ENCODE data around the gene TAS2R60. TPM values are rescaled to one million over a fixed set of nuclear protein-coding genes. Genes with fewer than 3 reads are reported as not detected.

Gene TAS2R60
- total RNA-seq, 2 experiments from 2014 or later, result not detected

DNA sequence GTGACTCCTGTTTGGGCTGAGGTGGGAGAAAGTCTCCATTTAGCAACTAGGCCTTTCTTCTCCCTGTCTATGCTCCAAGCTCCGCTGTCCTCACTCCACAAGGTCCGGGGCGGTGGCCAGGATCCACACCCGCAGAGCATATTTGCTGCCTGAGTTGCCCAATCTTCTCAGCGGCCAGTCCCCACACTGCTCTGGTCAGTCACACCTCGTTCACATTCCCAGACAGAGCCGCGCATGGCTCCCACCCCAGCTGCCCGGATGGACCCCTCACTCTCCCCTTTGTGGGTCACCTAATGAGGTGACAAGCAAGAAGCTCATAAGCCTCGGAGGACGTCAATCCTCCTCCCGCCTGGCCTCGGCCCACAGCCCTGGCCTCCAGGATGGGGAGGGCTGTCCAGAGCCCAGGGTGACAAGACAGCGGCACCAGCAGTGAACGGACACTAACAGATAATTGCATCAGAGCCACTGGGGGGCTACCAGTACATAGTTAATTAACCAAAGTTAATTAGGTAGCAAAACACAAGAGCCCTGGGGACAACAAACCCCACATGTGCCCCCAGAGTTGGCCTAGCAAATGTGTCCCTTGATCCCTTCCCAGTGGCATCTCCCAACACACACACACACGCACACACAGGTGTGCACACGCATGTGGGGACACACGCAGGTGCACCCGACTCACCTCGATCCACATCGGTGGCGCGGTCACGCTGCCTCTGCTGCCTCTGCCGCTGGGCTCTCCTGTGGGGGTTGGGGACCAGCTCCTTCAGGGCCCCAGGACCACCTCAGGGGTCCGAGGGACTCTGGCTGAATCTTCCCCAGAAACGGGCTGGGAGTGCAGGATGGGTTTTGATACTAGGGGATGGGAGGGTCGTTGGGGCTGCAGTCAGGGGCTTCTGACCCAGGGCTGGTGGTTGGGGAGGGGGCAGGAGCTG is 46.4 kb upstream of the TAS2R60 start:
- intact Hi-C loops (cut with micrococcal nuclease; ENCODE audit: unreplicated experiment), result no loop called here
- DNase-seq (ENCODE audit: low spot score), result no peak
- H3K9me2 ChIP-seq (ENCODE audit: insufficient read depth, low read length), result no peaks in the 10 kb centered on the region
- POLR2A ChIA-PET, result no interaction called here
- no peaks in the 10 kb centered on the region for H3K4me1 ChIP-seq (ENCODE audit: insufficient read depth, low read length, poor library complexity, severe bottlenecking)
- no peaks in the 10 kb centered on the region for H3K79me2 ChIP-seq (ENCODE audit: insufficient read depth, low read depth, low read length)
- H3K4me2 ChIP-seq (ENCODE audit: low read length), result no peak overlapping the region
- H2AFZ ChIP-seq (ENCODE audit: low read length), result no peak overlapping the region
- no TSS peak for BruUV-seq (replicated peaks)
- TF ChIP-seq, protein P1, sequence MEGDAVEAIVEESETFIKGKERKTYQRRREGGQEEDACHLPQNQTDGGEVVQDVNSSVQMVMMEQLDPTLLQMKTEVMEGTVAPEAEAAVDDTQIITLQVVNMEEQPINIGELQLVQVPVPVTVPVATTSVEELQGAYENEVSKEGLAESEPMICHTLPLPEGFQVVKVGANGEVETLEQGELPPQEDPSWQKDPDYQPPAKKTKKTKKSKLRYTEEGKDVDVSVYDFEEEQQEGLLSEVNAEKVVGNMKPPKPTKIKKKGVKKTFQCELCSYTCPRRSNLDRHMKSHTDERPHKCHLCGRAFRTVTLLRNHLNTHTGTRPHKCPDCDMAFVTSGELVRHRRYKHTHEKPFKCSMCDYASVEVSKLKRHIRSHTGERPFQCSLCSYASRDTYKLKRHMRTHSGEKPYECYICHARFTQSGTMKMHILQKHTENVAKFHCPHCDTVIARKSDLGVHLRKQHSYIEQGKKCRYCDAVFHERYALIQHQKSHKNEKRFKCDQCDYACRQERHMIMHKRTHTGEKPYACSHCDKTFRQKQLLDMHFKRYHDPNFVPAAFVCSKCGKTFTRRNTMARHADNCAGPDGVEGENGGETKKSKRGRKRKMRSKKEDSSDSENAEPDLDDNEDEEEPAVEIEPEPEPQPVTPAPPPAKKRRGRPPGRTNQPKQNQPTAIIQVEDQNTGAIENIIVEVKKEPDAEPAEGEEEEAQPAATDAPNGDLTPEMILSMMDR (conservative IDR thresholded peaks at IDR 0.05; ENCODE audit: low read length), result no peak
- CTCF ChIA-PET (ENCODE audit: unreplicated experiment), result no interaction called here
- H3K9me3 ChIP-seq (ENCODE audit: low read length), result no peaks in the 10 kb centered on the region
- H4K20me1 ChIP-seq (ENCODE audit: insufficient read depth, low read length), result no peaks in the 10 kb centered on the region; the same call in 1 of the 2 replicates
- H3K4me3 ChIP-seq (ENCODE audit: low read depth, low read length, poor library complexity, severe bottlenecking), result no peak overlapping the region
- no peak overlapping the region for H3K27ac ChIP-seq (ENCODE audit: low read depth, low read length, poor library complexity, severe bottlenecking)
- no peaks in the 10 kb centered on the region for H3K36me3 ChIP-seq (ENCODE audit: insufficient read depth, low read length)

DNA sequence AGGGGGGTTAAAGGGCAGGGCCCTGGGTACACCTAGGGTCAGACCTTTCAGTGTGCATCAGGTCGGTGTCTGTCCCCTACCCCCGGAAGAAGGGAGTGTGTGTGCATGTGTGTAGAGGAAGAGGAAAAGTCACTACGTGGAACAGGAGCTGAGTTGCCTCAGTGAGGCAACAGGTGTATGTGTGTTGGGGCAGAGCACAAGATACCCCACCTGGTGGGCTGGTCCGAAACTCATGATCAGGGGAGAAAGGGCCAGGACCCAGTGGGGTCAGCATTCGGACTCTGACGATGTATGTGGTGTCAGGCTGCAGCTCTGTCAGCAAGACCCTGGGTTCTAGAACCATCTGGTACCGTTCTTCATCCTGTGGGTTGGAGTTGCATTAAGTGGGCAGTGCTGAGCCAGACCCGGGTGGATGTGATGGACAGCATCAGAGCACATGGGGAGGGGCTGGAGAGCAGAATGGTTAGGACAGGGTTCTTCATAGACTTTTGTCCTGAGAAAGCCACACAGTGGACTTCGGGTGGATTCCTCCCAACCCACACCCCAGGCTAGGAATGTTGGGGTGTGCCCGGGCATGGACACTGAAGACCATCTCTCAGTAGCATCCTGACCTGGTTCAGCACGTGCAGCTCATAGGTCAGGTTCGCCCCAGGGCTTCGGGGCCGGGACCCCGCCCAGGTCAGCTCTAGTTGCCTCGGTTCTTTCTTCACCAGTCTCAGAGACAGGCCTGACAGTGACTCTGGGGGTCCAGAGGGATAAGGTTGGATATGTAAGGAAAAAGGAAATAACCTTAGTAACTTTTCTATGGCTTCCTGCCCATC is 45.3 kb upstream of the TAS2R60 start:
- intact Hi-C loops (cut with micrococcal nuclease; ENCODE audit: unreplicated experiment), result no loop called here
- Histone ChIP-seq H3K79me2 (ENCODE audit: insufficient read depth, low read depth, low read length) (no peaks in the 10 kb centered on the region), H3K36me3 (ENCODE audit: insufficient read depth, low read length) (no peaks in the 10 kb centered on the region), H3K9me2 (ENCODE audit: insufficient read depth, low read length) (no peaks in the 10 kb centered on the region), H4K20me1 (ENCODE audit: insufficient read depth, low read length) (no peaks in the 10 kb centered on the region; the same call in 1 of the 2 replicates), H3K4me3 (ENCODE audit: low read depth, low read length, poor library complexity, severe bottlenecking) (no peak overlapping the region), H3K9me3 (ENCODE audit: low read length) (no peaks in the 10 kb centered on the region), H2AFZ (ENCODE audit: low read length) (no peak overlapping the region), H3K4me1 (ENCODE audit: insufficient read depth, low read length, poor library complexity, severe bottlenecking) (no peaks in the 10 kb centered on the region), H3K4me2 (ENCODE audit: low read length) (no peak overlapping the region), H3K27ac (ENCODE audit: low read depth, low read length, poor library complexity, severe bottlenecking) (no peak overlapping the region)
- no TSS peak for BruUV-seq (replicated peaks)
- CTCF ChIA-PET (ENCODE audit: unreplicated experiment), result no interaction called here
- no peak for TF ChIP-seq EZH2phosphoT487 (IDR thresholded peaks at IDR 0.05; ENCODE audit: borderline replicate concordance, low read depth, low read length)
- TF ChIP-seq, protein P1 (conservative IDR thresholded peaks at IDR 0.05; ENCODE audit: low read length), result no peak
- POLR2A ChIA-PET, result no interaction called here
- DNase-seq (ENCODE audit: low spot score), result no peak

Measured in OCI-LY7 (cell line).